HAP-1 (cell line): ENCODE results near the gene PIERCE2.

Experiments
- DNase-seq, 2 experiments: peaks; one replicate each; pipeline ENCODE4 v3.0.0-alpha.2; 2016 to 2020; ENCODE audit warnings: low spot score in 2 of 2
- H3K27me3 ChIP-seq: fragments of 250-450 bp; sonication (Bioruptor Pico); 2 replicates; pipeline ENCODE4 v1.5.1; 2020; ENCODE audit warnings: low read depth, mild to moderate bottlenecking, moderate library complexity
- H3K36me3 ChIP-seq: fragments of 250-450 bp; sonication (Bioruptor Pico); replicated peaks from 2 replicates; pipeline ENCODE4 v1.5.1; 2020; ENCODE audit warnings: mild to moderate bottlenecking
- H3K4me1 ChIP-seq: fragments of 250-450 bp; sonication (Bioruptor Pico); 2 replicates; pipeline ENCODE4 v1.5.1; 2020; ENCODE audit warnings: mild to moderate bottlenecking
- H3K4me3 ChIP-seq: fragments of 250-450 bp; sonication (Bioruptor Pico); 2 replicates; pipeline ENCODE4 v1.5.1; 2020; ENCODE audit warnings: mild to moderate bottlenecking, moderate library complexity
- H3K9me3 ChIP-seq: fragments of 250-450 bp; sonication (Bioruptor Pico); 2 replicates; pipeline ENCODE4 v1.5.1; 2020; ENCODE audit warnings: mild to moderate bottlenecking, moderate library complexity
- in situ Hi-C: fragments of 300-500 bp; cut with MboI; formaldehyde crosslinking; loops from 3 replicates; pipeline ENCODE4 v1.14.3; 2020; ENCODE audit warnings: low sequenced_read_pairs, inconsistent platforms, mixed read lengths

The PIERCE2 gene

DNA sequence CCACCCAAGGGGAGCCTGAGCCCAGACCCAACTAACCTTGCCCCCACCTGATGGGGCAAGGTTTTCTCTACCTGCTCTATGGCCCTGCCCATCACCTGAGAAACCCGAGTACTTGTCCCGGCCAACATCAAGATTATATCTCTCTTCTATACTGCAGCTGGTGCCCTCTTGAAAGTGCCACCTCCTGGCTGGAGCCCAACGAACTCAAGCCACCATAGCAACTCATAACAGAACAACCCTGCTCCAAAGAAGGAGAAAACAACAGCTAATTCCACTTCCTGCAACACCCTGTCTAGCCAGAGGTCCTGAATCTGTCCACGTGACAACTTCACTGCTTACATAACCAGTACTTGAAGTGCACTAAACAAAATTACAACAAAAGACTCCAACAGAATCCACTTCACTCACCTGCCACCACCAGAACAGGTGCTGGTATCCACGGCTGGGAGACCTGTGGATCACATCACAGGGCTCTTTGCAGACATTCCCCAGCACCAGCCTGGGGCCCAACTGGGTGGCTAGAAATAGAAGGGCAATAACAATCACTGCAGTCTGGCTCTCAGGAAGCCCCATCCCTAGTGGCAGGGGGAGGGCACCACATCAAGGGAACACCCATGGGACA lies 49.2 kb downstream of the PIERCE2 start:
- no peak overlapping the region for H3K4me3 ChIP-seq
- H3K4me1 ChIP-seq = no peaks in the 10 kb centered on the region
- H3K36me3 ChIP-seq = no peaks in the 10 kb centered on the region
- in situ Hi-C loops = no loop called here
- H3K9me3 ChIP-seq = 0 out of 2 replicates have a peak, but pooled peaks cover 4% of the 10 kb centered on the region
- no peaks in the 10 kb centered on the region for H3K27me3 ChIP-seq
- no peak for DNase-seq

DNA sequence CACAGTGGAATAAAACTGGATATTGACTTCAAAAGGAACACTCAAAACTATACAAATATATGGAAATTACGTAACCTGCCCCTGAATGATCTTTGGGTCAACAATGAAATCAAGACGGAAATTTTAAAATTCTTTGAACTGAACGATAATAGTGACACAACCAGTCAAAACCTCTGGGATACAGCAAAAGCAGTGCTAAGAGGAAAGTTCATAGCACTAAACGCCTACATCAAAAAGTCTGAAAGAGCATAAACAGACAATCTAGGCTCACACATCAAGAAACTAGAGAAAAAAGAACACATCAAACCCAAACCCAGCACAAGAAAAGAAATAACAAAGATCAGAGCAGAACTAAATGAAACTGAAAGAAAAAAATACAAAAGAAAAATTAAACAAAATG lies 53.2 kb downstream of the PIERCE2 start:
- no peaks in the 10 kb centered on the region for H3K36me3 ChIP-seq
- no peak for DNase-seq
- H3K27me3 ChIP-seq = no peaks in the 10 kb centered on the region
- 0 out of 2 replicates have a peak, but pooled peaks cover 4% of the 10 kb centered on the region for H3K9me3 ChIP-seq
- in situ Hi-C loops = no loop called here
- H3K4me1 ChIP-seq = no peaks in the 10 kb centered on the region
- no peak overlapping the region for H3K4me3 ChIP-seq

- in situ Hi-C loops = no loop called here
Observed at GRCh38 chr15:55468321-55468720, 60.0 kb downstream of the PIERCE2 start.

More at GRCh38 chr15:55468321-55468720, 60.0 kb downstream of the PIERCE2 start:
- Histone ChIP-seq H3K27me3 (no peaks in the 10 kb centered on the region), H3K4me1 (no peaks in the 10 kb centered on the region), H3K36me3 (no peaks in the 10 kb centered on the region), H3K4me3 (no peak overlapping the region), H3K9me3 (no peaks in the 10 kb centered on the region)
- no peak for DNase-seq
